Measurements from ENCODE around the gene ESR2.
"Not testable (repeated sequence)": the region's sequence is repeated elsewhere in the genome, so short reads cannot be mapped to it uniquely, and the experiment has no call there.

The ESR2 gene

GRCh38 chr14:64125270-64125669 is 168.9 kb downstream of the ESR2 start:
- Histone ChIP-seq H3K4me3 (ENCODE audit: low read depth, low read length) (no peak overlapping the region), H3K27me3 (no peaks in the 10 kb centered on the region), H3K36me3 (peaks cover 11% of the 10 kb centered on the region), H3K9me3 (no peaks in the 10 kb centered on the region), H3K4me1 (no peaks in the 10 kb centered on the region)
- no peak for DNase-seq
- TF ChIP-seq CTCF (IDR thresholded peaks at IDR 0.05; ENCODE audit: low read depth, low read length), result no peak

- Histone ChIP-seq H3K36me3 (peaks cover 11% of the 10 kb centered on the region), H3K9me3 (no peaks in the 10 kb centered on the region), H3K4me3 (ENCODE audit: low read depth, low read length) (no peak overlapping the region), H3K27me3 (no peaks in the 10 kb centered on the region), H3K4me1 (no peaks in the 10 kb centered on the region)
- DNase-seq, result no peak
- no peak for TF ChIP-seq CTCF (IDR thresholded peaks at IDR 0.05; ENCODE audit: low read depth, low read length)
These were observed 170.8 kb downstream of the ESR2 start for GRCh38 chr14:64123241-64123822.

- H3K9me3 ChIP-seq, result no peaks in the 10 kb centered on the region
- peaks cover 6% of the 10 kb centered on the region for H3K36me3 ChIP-seq
- TF ChIP-seq CTCF (IDR thresholded peaks at IDR 0.05; ENCODE audit: low read depth, low read length), result no peak
- H3K4me3 ChIP-seq (ENCODE audit: low read depth, low read length), result no peak overlapping the region
- H3K4me1 ChIP-seq, result no peaks in the 10 kb centered on the region
- no peak for DNase-seq
- no peaks in the 10 kb centered on the region for H3K27me3 ChIP-seq
These were observed 174.2 kb downstream of the ESR2 start for GRCh38 chr14:64119980-64120379.

- TF ChIP-seq CTCF (IDR thresholded peaks at IDR 0.05; ENCODE audit: low read depth, low read length), result no peak
- no peak for DNase-seq
- Histone ChIP-seq H3K4me1 (no peaks in the 10 kb centered on the region), H3K4me3 (ENCODE audit: low read depth, low read length) (no peak overlapping the region), H3K27me3 (no peaks in the 10 kb centered on the region), H3K9me3 (no peaks in the 10 kb centered on the region), H3K36me3 (peaks cover 6% of the 10 kb centered on the region)
These were observed 174.7 kb downstream of the ESR2 start for GRCh38 chr14:64119500-64119899.

GRCh38 chr14:64118892-64119291 is 175.3 kb downstream of the ESR2 start:
- Histone ChIP-seq H3K27me3 (no peaks in the 10 kb centered on the region), H3K36me3 (peaks cover 6% of the 10 kb centered on the region), H3K4me3 (ENCODE audit: low read depth, low read length) (no peak overlapping the region), H3K4me1 (no peaks in the 10 kb centered on the region), H3K9me3 (no peaks in the 10 kb centered on the region)
- no peak for TF ChIP-seq CTCF (IDR thresholded peaks at IDR 0.05; ENCODE audit: low read depth, low read length)
- DNase-seq, result no peak

- H3K27me3 ChIP-seq; H3K4me1 ChIP-seq; H3K4me3 ChIP-seq (ENCODE audit: low read depth, low read length); H3K9me3 ChIP-seq; H3K36me3 ChIP-seq; DNase-seq: not testable (repeated sequence)
These were observed 175.8 kb downstream of the ESR2 start for GRCh38 chr14:64118403-64118742.

All from BE2C (cell line).